ENCODE data around the gene GEMIN5. TPM values are rescaled to one million over a fixed set of nuclear protein-coding genes. Genes with fewer than 3 reads are reported as not detected.

The GEMIN5 gene
- total and polyA plus RNA-seq, 2 of the 13 experiments (the other 11 are each of a cell fraction or from before 2014, with no cell fraction given), result 6.6 to 28.6 TPM

DNA sequence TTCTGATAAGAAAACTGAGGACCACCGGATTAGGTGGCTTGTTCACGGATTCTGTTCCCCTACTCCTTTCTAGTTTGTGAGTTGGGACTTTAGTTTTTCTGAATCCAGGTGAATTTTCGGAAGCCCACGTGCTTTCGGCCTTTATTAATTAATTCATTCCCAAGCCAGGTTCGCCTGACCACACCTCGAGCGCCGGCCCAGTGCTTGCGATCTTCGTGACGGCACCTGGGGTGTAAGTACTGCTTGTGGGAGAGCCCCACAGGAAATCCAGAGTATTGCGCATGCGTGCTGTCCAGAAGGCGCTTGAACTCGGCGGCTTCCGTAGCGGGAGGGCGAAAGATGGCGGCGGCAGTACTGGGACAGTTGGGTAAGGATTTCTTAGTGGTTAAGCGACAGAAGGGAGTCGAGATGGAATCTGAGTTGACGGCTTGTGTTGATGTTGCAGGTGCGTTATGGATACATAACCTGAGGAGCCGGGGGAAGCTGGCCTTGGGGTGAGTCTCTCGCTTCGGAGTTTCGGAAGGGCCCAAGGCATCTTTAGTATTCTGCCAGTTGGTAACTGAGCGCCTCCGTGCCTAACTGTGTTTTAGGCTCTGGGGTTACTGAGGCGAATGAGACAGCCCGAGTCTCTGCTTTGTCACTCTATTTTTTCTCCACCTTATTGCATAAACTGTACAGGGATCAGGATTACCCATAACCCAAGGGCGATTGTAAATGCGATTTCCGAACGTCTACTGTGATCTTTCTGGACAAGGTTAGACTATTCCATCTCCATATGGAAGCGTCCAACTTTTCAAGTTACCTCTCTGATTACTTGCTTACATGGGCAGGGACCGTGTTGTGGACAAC is 3.0 kb upstream of the GEMIN5 start, which contains the start of gene MRPL22 (continued):
- no peak for TF ChIP-seq GZF1 (CRISPR knock-in tag; IDR thresholded peaks at IDR 0.05)
- TF ChIP-seq ZXDC (CRISPR knock-in tag; IDR thresholded peaks at IDR 0.05), result no peak
- TF ChIP-seq KMT2B (CRISPR knock-in tag; IDR thresholded peaks at IDR 0.05), result peak; percentile 90
- peak; percentile 55 for TF ChIP-seq PITX1 (CRISPR knock-in tag; IDR thresholded peaks at IDR 0.05)
- TF ChIP-seq ZNF501 (CRISPR knock-in tag; IDR thresholded peaks at IDR 0.05), result peak; percentile 81
- TF ChIP-seq FOXM1 (CRISPR knock-in tag; IDR thresholded peaks at IDR 0.05), result no peak
- no peak for TF ChIP-seq ZKSCAN5 (CRISPR knock-in tag; IDR thresholded peaks at IDR 0.05)
- no peak for TF ChIP-seq ZNF354B (CRISPR knock-in tag; IDR thresholded peaks at IDR 0.05)
- no peak for TF ChIP-seq SP5 (CRISPR knock-in tag; IDR thresholded peaks at IDR 0.05; ENCODE audit: borderline replicate concordance, low read depth)
- no peak for TF ChIP-seq DNMT3B (CRISPR knock-in tag; conservative IDR thresholded peaks at IDR 0.05)
- TF ChIP-seq GABPB1 (CRISPR knock-in tag; IDR thresholded peaks at IDR 0.05), result peak; percentile 78
- no peak for TF ChIP-seq ZNF296 (CRISPR knock-in tag; conservative IDR thresholded peaks at IDR 0.05)
- no peak for TF ChIP-seq ZNF747 (CRISPR knock-in tag; IDR thresholded peaks at IDR 0.05; ENCODE audit: borderline replicate concordance)
- TF ChIP-seq MAZ (IDR thresholded peaks at IDR 0.05; ENCODE audit: borderline replicate concordance, low read depth, low read length), result peak; percentile 16; the same call in 1 of the 2 replicates
- TF ChIP-seq MAZ (CRISPR knock-in tag; IDR thresholded peaks at IDR 0.05; ENCODE audit: low read depth), result no peak
- no peak for TF ChIP-seq ZMAT5 (CRISPR knock-in tag; IDR thresholded peaks at IDR 0.05; ENCODE audit: borderline replicate concordance, low read depth)
- TF ChIP-seq SAP130 (CRISPR knock-in tag; IDR thresholded peaks at IDR 0.05; ENCODE audit: low read depth), result peak; percentile 84
- no peak for TF ChIP-seq PRPF4 (IDR thresholded peaks at IDR 0.05; ENCODE audit: low read depth, low read length, poor library complexity, severe bottlenecking)
- TF ChIP-seq SAFB2 (CRISPR knock-in tag; IDR thresholded peaks at IDR 0.05; ENCODE audit: borderline replicate concordance, low read depth), result no peak
- TF ChIP-seq ZFX (CRISPR knock-in tag; IDR thresholded peaks at IDR 0.05; ENCODE audit: low read depth), result peak; percentile 85
- TF ChIP-seq ZHX1 (CRISPR knock-in tag; IDR thresholded peaks at IDR 0.05; ENCODE audit: low read depth), result no peak
- TF ChIP-seq TCF7L2 (IDR thresholded peaks at IDR 0.05; ENCODE audit: low read depth, low read length), result no peak
- no peak for TF ChIP-seq EHMT2 (IDR thresholded peaks at IDR 0.05; ENCODE audit: borderline replicate concordance, low read depth, low read length)
- no peak; the same call in 1 of the 2 replicates for TF ChIP-seq ZC3H13 (CRISPR knock-in tag; IDR thresholded peaks at IDR 0.05)
- TF ChIP-seq ZMYM3 (CRISPR knock-in tag; IDR thresholded peaks at IDR 0.05), result peak; percentile 14; the same call in 1 of the 2 replicates

Measured in HepG2 (cell line).